Measurements from ENCODE around the gene EPX. TPM values are rescaled to one million over a fixed set of nuclear protein-coding genes. Genes with fewer than 3 reads are reported as not detected.

Gene EPX
- polyA plus RNA-seq, 1 experiment = not detected

- no peak for DNase-seq (ENCODE audit: low read depth, low spot score)
- Histone ChIP-seq H3K27me3 (ENCODE audit: control insufficient read depth, insufficient read depth, low read length) (no peaks in the 10 kb centered on the region), H3K4me3 (ENCODE audit: low read depth, low read length) (no peak overlapping the region), H3K27ac (ENCODE audit: low read depth, low read length) (no peak overlapping the region), H3K9me3 (ENCODE audit: control insufficient read depth, insufficient read depth, low read length) (no peaks in the 10 kb centered on the region)
- CTCF ChIA-PET = interaction anchor here (0.9 to 2.1 kb wide), 6 partner anchors 13 to 286 kb away, joined by 3 to 14 read pairs (median 4); partner anchors contain the start of gene LPO
- TF ChIP-seq CTCF (IDR thresholded peaks at IDR 0.05; ENCODE audit: low read depth, low read length) = no peak
- POLR2A ChIA-PET = interaction anchor here (1.0 to 1.1 kb wide), 2 partner anchors 132 to 137 kb away, joined by 3 read pairs; partner anchors contain the start of genes DYNLL2 and SUPT4H1
These were observed 27.3 kb downstream of the EPX start for GRCh38 chr17:58219789-58220183.

GRCh38 chr17:58224315-58224714 is 31.8 kb downstream of the EPX start:
- ChIA-PET POLR2A (no interaction called here), CTCF (interaction anchor here (1.4 to 4.1 kb wide), 2 partner anchors 24 to 26 kb away, joined by 3 to 25 read pairs; no protein-coding TSS in a partner anchor)

GRCh38 chr17:58227733-58228132 is 35.2 kb downstream of the EPX start:
- H3K9me3 ChIP-seq (ENCODE audit: control insufficient read depth, insufficient read depth, low read length) = no peaks in the 10 kb centered on the region
- no peak overlapping the region for H3K4me3 ChIP-seq (ENCODE audit: low read depth, low read length)
- no peak for DNase-seq (ENCODE audit: low read depth, low spot score)
- peaks cover 12% of the 10 kb centered on the region for H3K27me3 ChIP-seq (ENCODE audit: control insufficient read depth, insufficient read depth, low read length)
- TF ChIP-seq CTCF (IDR thresholded peaks at IDR 0.05; ENCODE audit: low read depth, low read length) = no peak
- ChIA-PET POLR2A (no interaction called here), CTCF (interaction anchor here (4.1 kb wide), 1 partner anchor 22 kb away, joined by 25 read pairs; no protein-coding TSS in a partner anchor)
- H3K27ac ChIP-seq (ENCODE audit: low read depth, low read length) = no peak overlapping the region

More at GRCh38 chr17:58224315-58224714, 31.8 kb downstream of the EPX start:
- H3K27ac ChIP-seq (ENCODE audit: low read depth, low read length) = no peak overlapping the region
- TF ChIP-seq CTCF (IDR thresholded peaks at IDR 0.05; ENCODE audit: low read depth, low read length) = no peak
- H3K27me3 ChIP-seq (ENCODE audit: control insufficient read depth, insufficient read depth, low read length) = peaks cover 12% of the 10 kb centered on the region
- DNase-seq (ENCODE audit: low read depth, low spot score) = no peak
- H3K4me3 ChIP-seq (ENCODE audit: low read depth, low read length) = no peak overlapping the region
- H3K9me3 ChIP-seq (ENCODE audit: control insufficient read depth, insufficient read depth, low read length) = no peaks in the 10 kb centered on the region

GRCh38 chr17:58228679-58229078 is 36.2 kb downstream of the EPX start:
- DNase-seq (ENCODE audit: low read depth, low spot score) = no peak
- ChIA-PET POLR2A (no interaction called here), CTCF (interaction anchor here (0.9 kb wide), 1 partner anchor 29 kb away, joined by 3 read pairs; no protein-coding TSS in a partner anchor)
- Histone ChIP-seq H3K9me3 (ENCODE audit: control insufficient read depth, insufficient read depth, low read length) (no peaks in the 10 kb centered on the region), H3K4me3 (ENCODE audit: low read depth, low read length) (no peak overlapping the region), H3K27ac (ENCODE audit: low read depth, low read length) (no peak overlapping the region), H3K27me3 (ENCODE audit: control insufficient read depth, insufficient read depth, low read length) (peaks cover 12% of the 10 kb centered on the region)
- no peak for TF ChIP-seq CTCF (IDR thresholded peaks at IDR 0.05; ENCODE audit: low read depth, low read length)

GRCh38 chr17:58229384-58229783 is 36.9 kb downstream of the EPX start:
- Histone ChIP-seq H3K27me3 (ENCODE audit: control insufficient read depth, insufficient read depth, low read length) (peaks cover 12% of the 10 kb centered on the region), H3K4me3 (ENCODE audit: low read depth, low read length) (no peak overlapping the region), H3K9me3 (ENCODE audit: control insufficient read depth, insufficient read depth, low read length) (no peaks in the 10 kb centered on the region), H3K27ac (ENCODE audit: low read depth, low read length) (no peak overlapping the region)
- ChIA-PET CTCF (interaction anchor here (0.9 to 1.2 kb wide), 2 partner anchors 18 to 30 kb away, joined by 3 read pairs; no protein-coding TSS in a partner anchor), POLR2A (no interaction called here)
- no peak for DNase-seq (ENCODE audit: low read depth, low spot score)
- TF ChIP-seq CTCF (IDR thresholded peaks at IDR 0.05; ENCODE audit: low read depth, low read length) = no peak
